ENCODE data around the gene TMEM175. TPM values are rescaled to one million over a fixed set of nuclear protein-coding genes. Genes with fewer than 3 reads are reported as not detected.
A peak's percentile ranks its signal among the peaks of the same experiment; 100 is the strongest.

Gene TMEM175
- polyA plus RNA-seq, 6 donors from 2014 or later: 18.7 to 38.8 (median 24.1) TPM

DNA sequence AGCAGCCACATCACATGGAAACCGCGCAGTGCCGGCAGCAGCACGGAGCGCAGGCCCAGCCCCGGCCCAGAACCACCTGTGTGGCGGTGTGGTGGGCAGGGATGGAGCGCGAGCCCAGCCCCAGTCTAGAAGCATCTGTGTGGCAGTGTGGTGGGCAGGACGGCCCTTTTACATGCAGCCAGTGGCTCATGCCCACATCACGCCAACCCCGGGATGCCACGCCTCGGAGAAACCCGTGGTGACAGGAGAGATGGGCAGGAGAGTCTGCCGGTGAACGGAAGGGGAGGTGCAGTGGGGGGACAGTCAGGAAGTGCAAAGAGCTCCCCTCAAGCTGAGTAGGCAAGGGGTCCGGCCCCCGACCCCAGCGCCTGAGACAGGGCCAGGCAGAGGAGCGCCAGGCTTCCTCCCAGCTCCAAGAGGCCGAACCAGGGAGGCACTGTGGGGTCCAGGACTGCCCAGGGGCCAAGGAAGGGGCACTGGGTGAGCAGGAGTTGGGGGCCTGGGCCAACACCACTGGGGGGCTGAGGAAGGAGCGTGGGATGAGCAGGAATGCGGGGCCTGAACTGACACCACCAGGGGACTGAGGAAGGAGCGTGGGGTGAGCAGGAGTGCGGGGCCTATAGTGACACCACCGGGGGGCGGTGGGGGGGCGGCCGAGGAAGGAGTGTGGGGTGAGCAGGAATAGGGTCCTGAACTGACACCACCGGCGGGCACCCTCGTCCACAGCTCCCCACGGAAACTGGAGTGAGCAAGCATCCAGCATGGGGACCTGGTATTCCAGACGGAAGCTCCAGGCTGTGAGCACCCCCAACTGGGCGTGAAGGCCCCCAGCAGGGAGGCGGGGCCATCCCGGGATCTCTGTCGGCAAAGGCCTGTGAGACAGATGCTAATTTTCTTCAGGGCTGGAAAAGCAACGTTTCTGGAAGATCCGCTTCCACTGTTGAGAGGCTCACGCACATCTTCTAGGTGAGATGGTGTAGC, 28.9 kb upstream of the TMEM175 start:
- H3K36me3 Mint-ChIP-seq: peaks cover 6 to 11% of the 10 kb centered on the region in 2 donors
- peak overlapping the region in 1 of 8 donors; percentile 34 for H3K4me3 Mint-ChIP-seq
- no peak for ATAC-seq (ENCODE audit: low read depth in 2 of 2)
- peak overlapping the region in 2 of 6 donors; percentile 14 to 59 for H3K27ac Mint-ChIP-seq
- peaks cover 2 to 33% (median 22%) of the 10 kb centered on the region in 3 donors for H3K4me1 Mint-ChIP-seq
- H3K9me3 Mint-ChIP-seq: no peaks in the 10 kb centered on the region
- DNase-seq: no peak
- H3K27me3 Mint-ChIP-seq: no peaks in the 10 kb centered on the region

DNA sequence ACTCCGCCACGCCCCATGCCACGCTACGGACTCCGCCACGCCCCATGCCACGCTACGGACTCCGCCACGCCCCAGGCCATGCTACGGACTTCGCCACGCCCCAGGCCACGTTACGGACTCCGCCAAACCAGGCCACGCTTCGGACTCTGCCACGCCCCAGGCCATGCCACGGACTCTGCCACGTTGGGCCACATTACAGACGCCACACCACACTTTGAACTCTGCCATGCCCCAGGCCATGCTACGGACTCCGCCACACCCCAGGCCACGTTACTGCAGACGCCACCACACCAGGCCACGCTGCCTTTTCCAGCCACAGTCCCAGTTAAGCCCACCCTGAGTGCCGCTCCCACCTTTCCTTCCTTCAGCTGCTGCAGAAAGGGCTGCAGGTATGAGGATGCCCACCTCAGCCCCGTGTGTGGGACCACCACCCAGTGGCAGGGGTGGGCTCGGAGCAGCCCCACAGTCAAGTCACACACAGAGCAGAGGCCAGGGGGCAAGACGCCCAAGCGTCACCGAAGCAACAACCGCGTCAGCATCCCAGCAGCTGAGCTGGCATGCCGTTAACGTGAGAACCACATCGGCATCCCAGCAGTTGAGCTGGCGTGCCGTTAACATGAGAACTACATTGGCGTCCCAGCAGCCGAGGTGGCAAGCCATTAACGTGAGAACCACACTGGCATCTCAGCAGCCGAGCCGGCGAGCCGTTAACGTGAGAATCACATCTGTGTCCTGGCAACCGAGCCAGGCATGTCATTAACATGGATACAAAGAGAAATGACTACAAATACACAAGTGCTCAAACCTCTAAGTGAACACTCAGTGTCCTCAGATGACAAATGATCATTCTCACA, 26.5 kb upstream of the TMEM175 start:
- peaks cover 2 to 17% (median 9%) of the 10 kb centered on the region in 3 donors for H3K4me1 Mint-ChIP-seq
- H3K27me3 Mint-ChIP-seq: no peaks in the 10 kb centered on the region
- peak overlapping the region in 3 of 6 donors; percentile 12 to 81 (median 27) for H3K27ac Mint-ChIP-seq
- DNase-seq (no peak), ATAC-seq (ENCODE audit: low read depth in 2 of 2) (no peak)
- peaks cover 0 to 6% of the 10 kb centered on the region in 2 donors for H3K36me3 Mint-ChIP-seq
- H3K9me3 Mint-ChIP-seq: no peaks in the 10 kb centered on the region
- no peak overlapping the region for H3K4me3 Mint-ChIP-seq

DNA sequence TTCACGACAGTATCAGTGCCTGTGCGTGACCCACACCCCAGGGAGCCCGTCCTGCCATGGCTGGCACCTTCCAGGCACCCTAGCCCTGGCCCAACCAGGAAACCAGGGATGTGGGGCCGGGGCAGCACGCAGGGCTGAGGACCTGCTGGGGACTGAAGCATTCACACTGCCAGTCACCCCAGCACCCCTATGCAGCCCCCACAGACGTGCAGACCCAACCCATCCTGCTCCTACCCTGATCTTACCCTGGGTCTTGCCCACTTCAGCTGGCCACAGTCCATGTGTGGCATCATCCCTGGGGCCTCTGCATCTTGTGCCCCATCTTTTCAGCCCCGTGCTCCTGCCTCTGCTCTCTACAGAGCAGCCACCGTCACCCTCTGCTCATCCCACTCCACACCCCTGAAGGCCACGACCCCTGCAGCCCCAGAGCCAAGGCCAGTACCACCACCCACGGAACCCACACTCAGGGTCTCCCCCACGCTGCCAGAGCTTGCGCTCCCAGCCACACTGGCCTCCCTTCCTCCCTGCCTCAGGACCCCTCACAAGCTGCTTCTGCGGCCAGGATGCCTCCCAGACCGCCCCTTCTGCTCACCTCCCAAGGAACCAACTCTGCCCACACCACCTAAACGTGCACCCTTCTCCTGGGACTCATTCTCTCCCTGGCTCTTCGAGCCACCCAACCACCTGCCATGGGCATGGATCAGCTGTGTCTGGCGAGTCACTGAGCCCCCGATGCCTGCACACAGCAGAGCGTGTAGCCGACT, 25.7 kb upstream of the TMEM175 start:
- no peaks in the 10 kb centered on the region for H3K27me3 Mint-ChIP-seq
- H3K9me3 Mint-ChIP-seq: no peaks in the 10 kb centered on the region
- H3K27ac Mint-ChIP-seq: peak overlapping the region in 4 of 6 donors; percentile 54 to 93 (median 75)
- ATAC-seq (ENCODE audit: low read depth in 2 of 2) (no peak), DNase-seq (no peak)
- peaks cover 7 to 13% (median 13%) of the 10 kb centered on the region in 3 donors for H3K4me1 Mint-ChIP-seq
- H3K4me3 Mint-ChIP-seq: no peak overlapping the region
- peaks cover 2 to 6% of the 10 kb centered on the region in 2 donors for H3K36me3 Mint-ChIP-seq

DNA sequence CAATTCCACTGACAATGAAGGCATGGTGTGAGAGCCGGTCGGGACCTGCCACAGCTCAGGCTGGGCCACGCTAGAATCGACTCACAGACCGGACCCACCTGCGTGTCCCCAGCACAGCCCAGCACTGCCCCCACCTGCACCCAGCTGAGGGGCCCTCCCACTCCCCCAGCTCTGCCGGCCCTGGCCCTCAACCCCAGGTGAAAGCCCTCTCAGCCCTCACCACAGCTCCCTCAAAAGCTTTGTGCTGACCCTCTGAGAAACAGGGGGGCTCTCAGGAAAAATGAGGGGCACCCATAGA, 25.2 kb upstream of the TMEM175 start:
- Mint-ChIP-seq H3K27me3 (no peaks in the 10 kb centered on the region), H3K9me3 (no peaks in the 10 kb centered on the region), H3K4me1 (peaks cover 7 to 17% (median 16%) of the 10 kb centered on the region in 3 donors), H3K4me3 (no peak overlapping the region), H3K27ac (peak overlapping the region in 2 of 6 donors; percentile 81 to 93), H3K36me3 (peaks cover 6 to 7% of the 10 kb centered on the region in 2 donors)
- ATAC-seq (ENCODE audit: low read depth in 2 of 2) (no peak), DNase-seq (no peak)

DNA sequence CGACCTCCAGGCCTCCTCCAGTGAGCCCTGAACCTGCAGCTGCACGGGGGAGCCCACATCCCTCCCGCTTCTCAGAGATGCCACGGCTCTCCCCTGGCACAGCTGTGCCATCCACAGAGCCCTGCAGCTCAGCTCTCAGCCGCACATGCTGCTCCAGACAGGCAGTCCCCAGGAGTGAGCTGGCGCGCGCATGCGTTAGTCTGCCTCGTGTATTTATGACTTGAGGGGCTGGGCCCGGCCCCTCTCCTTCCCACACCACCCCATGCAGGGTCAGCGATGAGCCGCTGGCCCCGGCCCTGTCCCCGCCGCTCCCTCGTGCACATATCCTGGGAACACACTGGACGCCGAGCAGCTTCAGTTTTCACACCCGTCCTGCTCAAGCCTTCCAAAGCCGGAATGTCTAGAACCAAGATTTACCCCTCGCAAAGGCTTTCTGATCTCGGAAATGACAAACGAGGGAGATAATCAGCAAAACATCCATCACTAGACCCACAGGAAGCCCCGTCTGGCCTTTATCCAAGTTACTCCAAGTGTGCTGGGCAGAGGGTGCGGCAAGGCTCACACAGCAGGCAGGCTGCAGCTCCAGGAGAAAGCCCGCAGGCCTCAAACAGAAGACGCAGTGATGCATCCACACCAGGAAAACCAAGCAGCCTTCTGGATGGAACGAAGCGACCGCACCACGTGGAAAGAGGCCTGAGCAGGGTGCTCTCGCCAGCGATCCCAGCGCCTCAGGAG, 24.4 kb upstream of the TMEM175 start:
- Mint-ChIP-seq H3K9me3 (no peaks in the 10 kb centered on the region), H3K4me1 (peaks cover 7 to 17% (median 15%) of the 10 kb centered on the region in 3 donors), H3K27me3 (no peaks in the 10 kb centered on the region), H3K4me3 (peak overlapping the region in 1 of 8 donors; percentile 67), H3K27ac (peak overlapping the region in 3 of 6 donors; percentile 36 to 87 (median 81)), H3K36me3 (peaks cover 2 to 7% of the 10 kb centered on the region in 2 donors)
- DNase-seq (no peak), ATAC-seq (ENCODE audit: low read depth in 2 of 2) (no peak)

DNA sequence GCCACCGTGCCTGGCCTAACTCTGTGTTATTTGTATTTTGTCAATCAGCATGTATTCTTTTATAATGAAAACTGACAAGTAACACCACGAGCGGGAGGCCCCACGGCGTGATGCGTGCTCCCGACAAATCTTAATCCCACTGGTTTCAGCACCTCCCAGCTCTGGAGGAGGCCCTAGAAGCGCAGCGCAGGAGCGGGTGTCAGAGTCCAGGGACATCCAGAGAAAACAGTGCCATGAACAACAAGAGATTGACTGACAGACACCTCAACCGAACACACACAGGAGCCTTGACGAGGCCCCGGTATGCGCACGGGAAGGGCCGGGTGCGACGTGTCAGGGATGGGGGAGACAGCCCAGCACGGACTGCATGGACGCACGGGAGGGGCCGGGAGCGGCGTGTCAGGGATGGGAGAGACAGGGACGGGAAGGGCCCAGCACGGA, 23.1 kb upstream of the TMEM175 start:
- peaks cover 0 to 7% of the 10 kb centered on the region in 2 donors for H3K36me3 Mint-ChIP-seq
- H3K4me1 Mint-ChIP-seq: peaks cover 10 to 14% (median 11%) of the 10 kb centered on the region in 3 donors
- ATAC-seq (ENCODE audit: low read depth in 2 of 2) (no peak), DNase-seq (no peak)
- H3K9me3 Mint-ChIP-seq: no peaks in the 10 kb centered on the region
- H3K27ac Mint-ChIP-seq: peak overlapping the region in 4 of 6 donors; percentile 22 to 78 (median 62)
- H3K27me3 Mint-ChIP-seq: no peaks in the 10 kb centered on the region
- H3K4me3 Mint-ChIP-seq: no peak overlapping the region

DNA sequence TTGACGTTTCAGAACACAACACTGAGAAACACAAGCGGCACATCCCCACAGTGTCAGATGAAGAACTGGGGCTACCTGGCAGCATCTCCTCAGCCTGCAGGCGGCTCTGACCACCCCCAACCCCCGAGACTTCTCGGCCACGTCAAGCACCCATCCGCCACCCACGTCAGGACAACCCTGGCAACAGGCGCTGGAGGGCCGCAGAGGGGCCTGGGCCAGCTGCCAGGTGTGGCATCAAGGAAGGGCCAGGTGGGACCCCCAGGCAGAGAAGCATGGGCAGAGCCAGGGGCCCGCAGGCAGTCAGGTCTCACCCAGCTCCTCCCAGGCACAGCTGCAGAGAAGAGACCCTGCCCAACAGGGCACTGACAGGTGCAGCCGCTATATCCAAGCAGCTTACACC, 22.4 kb upstream of the TMEM175 start:
- Mint-ChIP-seq H3K4me3 (no peak overlapping the region), H3K4me1 (peaks cover 14 to 17% (median 15%) of the 10 kb centered on the region in 3 donors), H3K36me3 (peaks cover 0 to 7% of the 10 kb centered on the region in 2 donors), H3K9me3 (no peaks in the 10 kb centered on the region), H3K27ac (peak overlapping the region in 1 of 6 donors; percentile 49), H3K27me3 (no peaks in the 10 kb centered on the region)
- DNase-seq (no peak), ATAC-seq (ENCODE audit: low read depth in 2 of 2) (no peak)

DNA sequence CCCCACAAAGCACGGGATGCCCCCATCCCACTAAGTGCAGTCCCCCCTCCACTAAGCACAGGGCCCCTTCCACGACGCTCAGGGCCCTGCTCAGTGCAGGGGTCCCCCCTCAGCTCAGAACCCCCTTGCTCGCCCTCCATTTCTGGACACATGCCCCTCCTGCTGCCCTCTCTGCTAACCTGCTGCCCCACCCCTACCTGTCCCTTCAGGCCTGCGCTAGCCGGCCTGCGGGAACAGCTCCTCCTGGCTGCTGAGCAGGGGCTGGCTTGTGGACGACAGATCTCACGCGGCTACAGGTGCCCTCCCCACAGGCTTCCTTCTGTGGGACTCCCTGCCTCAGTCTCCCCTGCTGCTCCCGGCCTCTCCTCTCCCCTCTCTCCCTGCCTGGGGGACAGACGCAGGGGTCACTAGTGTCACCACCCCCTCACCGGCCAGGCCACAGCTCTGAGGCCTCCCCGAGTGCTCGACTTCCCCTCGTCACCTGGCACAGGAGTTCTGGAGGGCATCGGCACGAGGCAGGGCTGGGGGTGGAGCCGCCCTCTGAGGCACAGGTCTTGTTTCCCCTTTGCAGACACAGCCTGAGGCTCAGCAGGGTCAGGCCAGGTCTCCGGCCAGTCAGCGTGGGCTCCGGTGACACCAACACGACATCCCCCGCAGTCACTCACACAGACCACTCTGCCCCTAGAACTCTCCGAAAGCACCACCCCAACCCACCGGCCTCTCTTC, 21.7 kb upstream of the TMEM175 start:
- Mint-ChIP-seq H3K9me3 (no peaks in the 10 kb centered on the region), H3K4me3 (peak overlapping the region in 1 of 8 donors; percentile 47), H3K27ac (peak overlapping the region in 4 of 6 donors; percentile 38 to 84 (median 76)), H3K36me3 (peaks cover 0 to 7% of the 10 kb centered on the region in 2 donors), H3K4me1 (peaks cover 21 to 24% (median 22%) of the 10 kb centered on the region in 3 donors), H3K27me3 (no peaks in the 10 kb centered on the region)
- DNase-seq (no peak), ATAC-seq (ENCODE audit: low read depth in 2 of 2) (no peak)

DNA sequence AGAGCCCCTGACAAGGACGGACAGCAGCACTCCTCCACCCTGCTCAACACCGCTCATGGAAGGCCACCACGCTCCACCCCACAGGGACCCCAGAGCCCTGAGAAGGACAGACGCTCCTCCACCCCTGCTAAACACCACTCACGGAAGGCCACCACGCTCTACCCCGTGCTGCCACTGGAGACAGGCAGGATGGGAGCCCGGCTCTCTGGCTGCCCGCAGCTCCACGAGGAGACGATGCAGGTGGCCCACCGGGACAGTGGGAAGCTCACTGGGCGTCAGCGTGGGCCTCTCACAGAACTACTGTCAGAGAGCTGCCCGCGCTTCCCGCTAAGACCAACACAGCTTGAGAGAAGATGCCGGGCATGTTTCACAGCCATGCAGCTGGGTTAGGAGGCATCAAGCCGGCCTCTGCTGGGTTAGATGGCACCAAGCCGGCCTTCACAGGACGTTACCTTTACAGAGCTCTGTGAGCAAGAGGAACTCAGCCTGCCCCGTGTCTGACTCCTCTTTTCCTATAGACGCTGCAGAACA, 21.0 kb upstream of the TMEM175 start:
- no peak overlapping the region for H3K4me3 Mint-ChIP-seq
- no peaks in the 10 kb centered on the region for H3K9me3 Mint-ChIP-seq
- H3K27ac Mint-ChIP-seq: peak overlapping the region in 3 of 6 donors; percentile 47 to 79 (median 76)
- no peak for DNase-seq
- no peak for ATAC-seq (ENCODE audit: low read depth in 2 of 2)
- peaks cover 0 to 7% of the 10 kb centered on the region in 2 donors for H3K36me3 Mint-ChIP-seq
- H3K4me1 Mint-ChIP-seq: peaks cover 27 to 29% (median 28%) of the 10 kb centered on the region in 3 donors
- H3K27me3 Mint-ChIP-seq: no peaks in the 10 kb centered on the region

DNA sequence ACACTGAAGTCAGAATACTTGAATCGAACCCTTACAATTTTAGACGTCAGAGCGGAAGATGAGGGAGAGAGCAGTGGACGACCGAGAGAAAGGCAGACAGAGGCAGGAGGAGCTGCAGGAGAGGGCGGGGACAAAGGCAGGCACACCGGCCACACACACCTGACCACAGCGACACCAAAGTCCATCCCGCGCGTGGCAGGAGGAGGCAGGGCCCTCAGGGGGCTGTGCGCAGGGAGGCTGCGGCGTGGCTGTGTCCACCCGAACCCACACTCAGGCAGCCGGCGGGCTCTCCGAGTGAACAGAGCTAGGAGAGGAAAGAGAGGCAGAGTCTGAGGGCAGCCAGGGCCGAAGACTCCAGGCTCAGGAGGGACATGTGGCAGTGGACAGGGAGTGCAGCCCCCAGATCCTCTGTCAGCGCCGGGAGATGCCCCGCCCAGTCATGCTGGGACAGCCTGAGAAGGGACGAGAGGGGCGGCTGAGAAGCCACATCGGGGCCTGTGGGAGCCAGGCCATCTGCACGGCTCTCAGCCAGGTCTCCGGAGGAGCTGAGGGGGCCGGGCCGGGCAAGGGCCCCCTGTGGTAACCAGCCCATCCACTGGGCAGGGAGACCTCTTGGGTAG, 20.3 kb upstream of the TMEM175 start:
- Mint-ChIP-seq H3K36me3 (peaks cover 0 to 7% of the 10 kb centered on the region in 2 donors), H3K27ac (peak overlapping the region in 2 of 6 donors; percentile 76 to 90), H3K27me3 (no peaks in the 10 kb centered on the region), H3K4me1 (peaks cover 28 to 34% (median 30%) of the 10 kb centered on the region in 3 donors), H3K9me3 (no peaks in the 10 kb centered on the region), H3K4me3 (peak overlapping the region in 1 of 8 donors; percentile 80)
- ATAC-seq (ENCODE audit: low read depth in 2 of 2) (no peak), DNase-seq (no peak)

DNA sequence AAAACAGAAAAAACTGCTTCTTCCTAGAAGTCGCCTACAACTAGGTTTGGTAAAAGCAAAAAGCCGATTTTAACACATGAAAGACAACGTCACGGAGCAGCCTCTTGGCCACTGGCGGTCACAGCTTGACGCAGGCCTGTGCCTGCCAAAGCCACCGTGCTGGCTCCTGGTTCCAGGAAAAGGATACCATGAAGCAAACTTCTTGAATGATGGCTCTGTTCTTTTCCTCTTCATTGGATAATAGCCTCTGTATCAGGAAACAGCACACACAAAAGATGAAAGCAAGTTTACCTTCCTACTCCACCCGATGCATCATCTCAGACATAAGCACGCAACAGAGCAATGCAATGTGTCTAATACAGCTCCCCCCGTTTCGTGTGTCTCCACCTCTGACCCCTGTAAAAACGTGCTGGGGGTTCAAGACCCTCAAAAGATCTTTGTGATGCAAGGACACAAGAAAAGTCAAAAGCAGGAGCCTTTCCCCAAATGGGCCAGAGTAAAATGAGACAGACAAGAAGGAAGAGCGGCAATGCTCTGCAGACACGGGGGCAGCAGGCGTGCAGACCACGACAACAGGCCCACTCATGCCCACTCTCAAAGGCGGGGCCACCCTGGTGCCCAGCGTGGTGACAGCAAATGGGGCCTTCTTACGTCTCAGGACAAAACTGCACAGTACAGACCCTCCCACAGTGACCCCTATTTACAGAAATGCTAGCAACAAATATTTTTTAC, 19.5 kb upstream of the TMEM175 start:
- Mint-ChIP-seq H3K27ac (peak overlapping the region in 1 of 6 donors; percentile 86), H3K27me3 (no peaks in the 10 kb centered on the region), H3K9me3 (no peaks in the 10 kb centered on the region), H3K4me1 (peaks cover 34 to 39% (median 37%) of the 10 kb centered on the region in 3 donors), H3K36me3 (peaks cover 0 to 7% of the 10 kb centered on the region in 2 donors), H3K4me3 (peak overlapping the region in 1 of 8 donors; percentile 80)
- DNase-seq (no peak), ATAC-seq (ENCODE audit: low read depth in 2 of 2) (no peak)
